Right lobe of liver (tissue), 6 donors: ENCODE measurements around the gene CTDSPL2. TPM values are rescaled to one million over a fixed set of nuclear protein-coding genes. Genes with fewer than 3 reads are reported as not detected.
"Not testable (repeated sequence)": the region's sequence is repeated elsewhere in the genome, so short reads cannot be mapped to it uniquely, and the experiment has no call there.

Experiments used
- ATAC-seq, 4 donors: fragments of 200-7000 bp; cut with Tn5 transposase; one replicate each; pipeline ENCODE4 v1.9.1; 2020; ENCODE audit warnings: mild to moderate bottlenecking in 4 of 4, moderate library complexity in 4 of 4
- DNase-seq, 3 donors: peaks; one replicate each; pipeline ENCODE4 v3.0.0-alpha.2; 2020
- H3K27ac ChIP-seq, 3 donors: fragments of 200-600 bp; one replicate each; pipeline ENCODE4 v1.8.0; 2022
- H3K27me3 ChIP-seq, 2 donors: fragments of 200-600 bp; one replicate each; pipeline ENCODE4 v1.8.0; 2022
- H3K36me3 ChIP-seq, 4 donors: fragments of 200-600 bp; sonication (generic) in 1 of 4; one replicate each; pipeline versions ENCODE4 v1.5.1 to v1.8.0; 2017 to 2022; ENCODE audit warnings: control low read depth in 1 of 4
- H3K4me1 ChIP-seq, 4 donors: fragments of 200-600 bp; sonication (generic) in 1 of 4; one replicate each; pipeline versions ENCODE4 v1.5.1 to v1.8.0; 2017 to 2022; ENCODE audit warnings: control low read depth in 1 of 4
- H3K4me3 ChIP-seq, 3 donors: fragments of 200-600 bp; one replicate each; pipeline ENCODE4 v1.8.0; 2022
- H3K9me3 ChIP-seq, 4 donors: fragments of 200-600 bp; sonication (generic) in 1 of 4; one replicate each; pipeline versions ENCODE4 v1.5.1 to v1.8.0; 2017 to 2022; ENCODE audit warnings: control low read depth in 1 of 4
- CTCF ChIP-seq, 4 donors: fragments of 200-600 bp in 3 of 4; fragments of 450-650 bp in 1 of 4; IDR thresholded peaks; one replicate each; pipeline versions ENCODE4 v1.5.1 to v1.8.0; 2016 to 2022; ENCODE audit warnings: antibody characterized with exemption in 4 of 4, mild to moderate bottlenecking in 2 of 4
- POLR2A ChIP-seq: fragments of 450-650 bp; IDR thresholded peaks from one replicate; pipeline ENCODE4 v1.6.1; 2017; ENCODE audit warnings: antibody characterized with exemption, mild to moderate bottlenecking
- WGBS: methylation state at CpG from one replicate; pipeline ENCODE4 v1.1.6; 2018; ENCODE audit warnings: low coverage, low lambda C conversion rate; ENCODE audit not compliant: insufficient coverage; ENCODE audit errors: missing lambda C conversion rate; 5-methylcytosine and 5-hydroxymethylcytosine counted together
- intact Hi-C, 2 donors: fragments of 100-400 bp; cut with DNase I; formaldehyde crosslinking; loops; one replicate each; pipeline versions ENCODE4 v1.11.2 to v1.14.1; 2022
- total RNA-seq, 6 experiments: library from RNA; depleted of rRNA in 2 of 6; stranded (reverse); fragments of >200 nt in 2 of 6; fragmentation: NEBNext Ultra II Directional in 3 of 6; extraction: Animal tissue kit (Norgen Biotek cat#: 25700) in 3 of 6; gene quantifications; one replicate each; pipeline versions ENCODE4 v1.1.0 to v1.2.4, GENCODE V29; 2016 to 2023
- donor health status: DM: no; HTN: yes; CAD: no.
- donor health status: DM: no; HTN: no; CAD: no.
- donor health status: DM: no; HTN: no; CAD: no.
- donor health status: DM: no; HTN: yes; CAD: no.
- donor health status: DM: no; HTN: yes; CAD: no.

Gene CTDSPL2
- total RNA-seq, 6 experiments from 2014 or later = 7.6 to 26.1 (median 15.0) TPM

- intact Hi-C loops = no loop called here
- Histone ChIP-seq H3K27me3 (no peaks in the 10 kb centered on the region), H3K27ac (peak overlapping the region; percentile 81 to 98 (median 93)), H3K4me3 (peak overlapping the region; percentile 69 to 97 (median 92)), H3K9me3 (no peaks in the 10 kb centered on the region), H3K4me1 (peaks cover 0 to 31% (median 6%) of the 10 kb centered on the region in 4 donors), H3K36me3 (peaks cover 0 to 3% (median 0%) of the 10 kb centered on the region in 4 donors)
- 3% methylated on average over 13 of the region's 13 CpGs for WGBS
- ATAC-seq (peak in 1 of 4 donors; percentile 1), DNase-seq (no peak)
- no peak for TF ChIP-seq POLR2A
- TF ChIP-seq CTCF (IDR thresholded peaks at IDR 0.05) = peak in 1 of 4 donors; percentile 6
Observed at GRCh38 chr15:44537735-44538240, 110.4 kb downstream of the CTDSPL2 start.

- intact Hi-C loops = no loop called here
- H3K27ac ChIP-seq = no peak overlapping the region
- 95% methylated on average over 4 of the region's 4 CpGs for WGBS
- TF ChIP-seq CTCF (IDR thresholded peaks at IDR 0.05) (no peak), POLR2A (no peak)
- H3K4me3 ChIP-seq = no peak overlapping the region
- no peaks in the 10 kb centered on the region for H3K9me3 ChIP-seq
- no peak for DNase-seq
- H3K4me1 ChIP-seq = peaks cover 0 to 32% (median 6%) of the 10 kb centered on the region in 4 donors
- H3K36me3 ChIP-seq = peaks cover 0 to 3% (median 0%) of the 10 kb centered on the region in 4 donors
- no peaks in the 10 kb centered on the region for H3K27me3 ChIP-seq
- no peak for ATAC-seq
Observed at GRCh38 chr15:44541282-44541958, 114.0 kb downstream of the CTDSPL2 start.

GRCh38 chr15:44542596-44542995 is 115.2 kb downstream of the CTDSPL2 start:
- H3K9me3 ChIP-seq = no peaks in the 10 kb centered on the region
- no peak for DNase-seq
- H3K27ac ChIP-seq = no peak overlapping the region
- H3K27me3 ChIP-seq = no peaks in the 10 kb centered on the region
- H3K36me3 ChIP-seq = peaks cover 0 to 3% (median 0%) of the 10 kb centered on the region in 4 donors
- no peak overlapping the region for H3K4me3 ChIP-seq
- intact Hi-C loops = no loop called here
- TF ChIP-seq CTCF (IDR thresholded peaks at IDR 0.05) (no peak), POLR2A (no peak)
- H3K4me1 ChIP-seq = peaks cover 0 to 32% (median 6%) of the 10 kb centered on the region in 4 donors
- no peak for ATAC-seq

- H3K36me3 ChIP-seq, H3K27me3 ChIP-seq, H3K9me3 ChIP-seq, ATAC-seq, H3K4me3 ChIP-seq, intact Hi-C loops, DNase-seq, H3K27ac ChIP-seq: not testable (repeated sequence)
- WGBS = 77% methylated on average over 5 of the region's 5 CpGs
- peaks cover 0 to 22% (median 2%) of the 10 kb centered on the region in 4 donors for H3K4me1 ChIP-seq
Observed at GRCh38 chr15:44544745-44545144, 117.3 kb downstream of the CTDSPL2 start.

- Histone ChIP-seq H3K27ac (no peak overlapping the region), H3K4me1 (peaks cover 0 to 22% (median 0%) of the 10 kb centered on the region in 4 donors), H3K36me3 (no peaks in the 10 kb centered on the region), H3K27me3 (no peaks in the 10 kb centered on the region), H3K4me3 (no peak overlapping the region), H3K9me3 (no peaks in the 10 kb centered on the region)
- intact Hi-C loops = no loop called here
- TF ChIP-seq CTCF (IDR thresholded peaks at IDR 0.05) = peak in 2 of 4 donors; percentile 22 to 32
- no peak for TF ChIP-seq POLR2A
- ATAC-seq = peak in 3 of 4 donors; percentile 26 to 38 (median 30)
- WGBS = 48% methylated on average over 5 of the region's 5 CpGs
- no peak for DNase-seq
Observed at GRCh38 chr15:44545913-44546802, 118.7 kb downstream of the CTDSPL2 start.

GRCh38 chr15:44549152-44549551 is 121.7 kb downstream of the CTDSPL2 start:
- DNase-seq, H3K4me3 ChIP-seq, H3K9me3 ChIP-seq, H3K27me3 ChIP-seq, H3K27ac ChIP-seq, ATAC-seq, H3K4me1 ChIP-seq, intact Hi-C loops: not testable (repeated sequence)
- WGBS = 100% methylated on average over 4 of the region's 9 CpGs
- H3K36me3 ChIP-seq = peaks cover 0 to 29% (median 7%) of the 10 kb centered on the region in 4 donors
